Right ventricle myocardium inferior (tissue), 1 donor: ENCODE measurements around the gene ZDHHC11B. TPM values are rescaled to one million over a fixed set of nuclear protein-coding genes. Genes with fewer than 3 reads are reported as not detected.
A peak's percentile ranks its signal among the peaks of the same experiment; 100 is the strongest.

Experiments used
- ATAC-seq: fragments of 200-7000 bp; cut with Tn5 transposase; one replicate; pipeline ENCODE4 v1.9.1; 2020; ENCODE audit warnings: mild to moderate bottlenecking, moderate library complexity
- DNase-seq: peaks from one replicate; pipeline ENCODE4 v3.0.0; 2021; ENCODE audit errors: missing footprints
- intact Hi-C: fragments of 100-400 bp; cut with DNase I; formaldehyde crosslinking; loops from one replicate; pipeline ENCODE4 v1.11.0; 2022
- total RNA-seq: library from RNA; stranded (reverse); fragmentation: NEBNext Ultra II Directional; extraction: Animal tissue kit (Norgen Biotek cat#: 25700); gene quantifications from one replicate; pipeline ENCODE4 v1.2.1, GENCODE V29; 2021
- donor health status: DM: no; HTN: yes; CAD: no; lungs with severe emphysema.

The ZDHHC11B gene
- total RNA-seq, 1 donor from 2014 or later, result 14.7 TPM

DNA sequence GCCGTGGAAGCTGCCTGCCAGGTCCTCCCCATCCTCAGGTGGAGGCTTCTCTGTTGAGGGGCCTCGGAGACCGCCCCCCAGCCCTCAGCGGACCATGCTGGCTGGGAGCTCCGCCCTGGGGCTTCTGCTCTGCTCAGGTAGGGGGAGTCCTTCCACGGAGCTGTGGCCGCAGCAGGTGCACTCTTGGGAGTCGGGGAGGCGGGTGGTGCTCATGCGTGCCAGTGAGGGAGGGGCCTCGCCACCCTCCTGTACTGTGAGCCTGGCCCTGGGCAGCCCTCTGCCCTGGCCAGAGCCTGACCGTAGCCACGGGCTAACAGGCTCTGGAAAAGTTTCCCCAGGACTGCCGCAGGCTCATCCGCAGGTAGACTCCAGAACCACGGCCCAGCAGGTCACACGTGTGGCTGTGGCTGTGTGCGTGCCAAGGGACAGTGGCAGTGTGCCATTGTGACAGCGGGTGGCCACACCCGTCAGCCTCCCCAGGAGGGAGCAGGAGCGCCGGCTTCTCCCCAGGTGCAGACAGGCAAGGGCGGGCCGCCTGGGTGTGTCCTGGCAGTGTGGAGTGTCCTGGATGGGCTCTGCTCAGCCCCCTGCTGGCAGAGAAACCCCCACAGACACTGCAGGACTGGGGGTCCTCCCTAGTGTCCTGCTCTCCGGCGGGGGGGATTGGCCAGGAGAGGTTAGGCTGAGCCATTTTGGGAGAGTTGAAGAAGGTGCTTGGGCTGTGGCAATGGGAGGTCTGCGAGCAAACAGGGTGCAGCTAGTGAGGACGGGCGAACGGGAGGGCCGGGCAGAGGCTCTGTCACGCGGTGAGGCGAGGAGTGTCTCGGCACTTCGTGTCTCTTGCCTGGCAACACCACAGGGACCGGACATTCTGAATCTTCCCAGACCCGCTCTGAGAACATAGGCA is 120.8 kb downstream of the ZDHHC11B start:
- intact Hi-C loops, result no loop called here
- ATAC-seq (no peak), DNase-seq (peak; percentile 62)

DNA sequence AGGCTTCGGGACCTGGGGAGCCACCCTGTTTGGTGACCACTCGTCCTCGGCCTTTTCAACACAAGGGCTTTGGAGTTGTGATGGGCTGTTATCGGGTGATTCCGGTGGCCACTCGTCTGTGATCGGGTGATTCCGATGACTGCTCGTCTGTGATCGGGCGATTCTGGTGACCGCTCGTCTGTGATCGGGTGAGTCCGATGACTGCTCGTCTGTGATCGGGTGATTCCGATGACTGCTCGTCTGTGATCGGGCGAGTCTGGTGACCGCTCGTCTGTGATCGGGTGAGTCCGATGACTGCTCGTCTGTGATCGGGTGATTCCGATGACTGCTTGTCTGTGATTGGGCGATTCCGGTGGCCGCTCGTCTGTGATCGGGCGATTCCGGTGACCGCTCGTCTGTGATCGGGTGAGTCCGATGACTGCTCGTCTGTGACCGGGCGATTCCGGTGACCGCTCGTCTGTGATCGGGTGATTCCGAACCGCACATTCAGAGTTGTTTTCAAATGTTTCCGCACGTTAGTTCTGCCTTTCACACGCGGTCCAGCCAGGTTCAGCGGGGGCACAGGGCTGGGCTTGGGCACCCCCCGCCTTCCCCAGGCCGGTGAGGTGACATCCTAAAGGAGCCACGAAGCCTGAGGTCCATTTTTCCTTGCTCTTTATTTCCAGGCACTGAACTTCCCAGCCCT is 121.6 kb downstream of the ZDHHC11B start:
- ATAC-seq, result no peak
- intact Hi-C loops, result no loop called here
- DNase-seq, result peak; percentile 56

DNA sequence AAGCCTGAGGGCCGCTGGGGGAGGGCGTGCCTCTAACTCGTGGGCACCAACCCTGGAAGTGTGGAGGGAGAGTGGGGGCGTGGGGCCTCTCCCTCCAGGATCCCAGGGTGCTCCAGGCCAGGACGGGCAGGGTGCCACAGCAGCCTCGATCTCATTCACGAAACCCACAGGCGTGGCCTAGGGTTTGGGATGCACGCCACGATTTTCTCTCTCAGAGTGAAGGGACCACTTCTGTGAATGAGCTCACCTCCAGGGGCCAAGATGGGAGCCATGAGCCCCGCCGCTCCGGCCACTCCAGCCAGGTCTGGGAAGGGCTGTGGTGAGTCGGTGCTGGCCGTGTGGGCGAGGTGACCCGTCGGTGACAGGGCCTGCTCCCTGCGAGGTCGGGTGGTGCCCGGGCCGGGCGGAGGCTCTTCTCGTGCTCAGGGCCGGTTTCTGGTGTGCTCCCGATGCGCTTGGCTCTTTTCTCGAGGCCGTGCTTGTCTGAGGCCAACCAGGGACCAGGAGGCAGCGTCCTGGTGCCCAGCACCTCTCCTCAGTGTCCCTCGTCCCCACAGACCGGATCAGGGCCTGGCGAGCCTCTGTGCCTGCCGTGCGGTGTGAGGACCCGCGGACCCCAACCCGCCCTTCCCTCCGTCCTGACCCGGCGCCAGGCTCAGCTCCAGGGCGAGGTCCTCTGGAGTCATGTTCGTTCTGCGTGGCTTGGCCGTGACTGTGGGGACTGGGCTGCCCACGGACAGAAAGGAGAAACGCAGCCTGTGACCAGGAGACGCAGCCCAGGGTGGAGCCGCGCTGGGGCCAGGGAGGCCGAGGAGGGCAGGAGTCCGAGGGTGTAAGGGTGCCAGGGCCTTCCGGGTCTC is 122.4 kb downstream of the ZDHHC11B start:
- peak; percentile 58 for DNase-seq
- ATAC-seq, result no peak
- intact Hi-C loops, result no loop called here

- ATAC-seq, result no peak
- intact Hi-C loops, result no loop called here
- peak; percentile 63 for DNase-seq
Measured at GRCh38 chr5:660491-661030, 124.0 kb downstream of the ZDHHC11B start.

Other genes with a start within 250 kb of the ZDHHC11B start
- gene CEP72, start 172.4 kb downstream of the ZDHHC11B start, total RNA-seq, result 2.0 TPM
- 34.5 TPM for gene TPPP, start 91.4 kb downstream of the ZDHHC11B start, total RNA-seq
- gene ZDHHC11, start 66.3 kb upstream of the ZDHHC11B start, total RNA-seq, result 38.0 TPM
- 27.9 TPM for gene BRD9, start 108.1 kb upstream of the ZDHHC11B start, total RNA-seq
- gene TRIP13, start 108.2 kb upstream of the ZDHHC11B start, total RNA-seq, result 0.38 TPM
- 4.4 TPM for gene NKD2, start 224.1 kb upstream of the ZDHHC11B start, total RNA-seq